ENCODE measurements around the gene THAP9. TPM values are rescaled to one million over a fixed set of nuclear protein-coding genes. Genes with fewer than 3 reads are reported as not detected.

THAP9 gene
- polyA plus RNA-seq, 1 of the 3 experiments (the other 2 are of a cell fraction): 1.5 TPM

GRCh38 chr4:82965763-82966162, 65.2 kb downstream of the THAP9 start:
- no peaks in the 10 kb centered on the region for H3K9me3 ChIP-seq
- H3K4me3 ChIP-seq (ENCODE audit: low read depth in 2 of 2, low read length in 1 of 2): no peak overlapping the region
- H2AFZ ChIP-seq (ENCODE audit: low read depth): no peak overlapping the region
- no peak overlapping the region for H3K27ac ChIP-seq (ENCODE audit: low read depth in 2 of 2, low read length in 1 of 2)
- ChIA-PET POLR2A (no interaction called here), CTCF (interaction anchor here (1.0 to 1.5 kb wide), 2 partner anchors 8 to 12 kb away, joined by 3 read pairs; no protein-coding TSS in a partner anchor)
- H4K20me1 ChIP-seq (ENCODE audit: insufficient read depth): no peaks in the 10 kb centered on the region
- H3K27me3 ChIP-seq (ENCODE audit: insufficient read depth): no peaks in the 10 kb centered on the region
- peaks cover 20 to 48% of the 10 kb centered on the region in 2 experiments for H3K36me3 ChIP-seq (replicated peaks in 1 of 2; ENCODE audit: control insufficient read depth in 1 of 2, insufficient read depth in 2 of 2, low read length in 1 of 2)
- no peak overlapping the region for H3K9ac ChIP-seq
- no peaks in the 10 kb centered on the region for H3K4me1 ChIP-seq (ENCODE audit: control insufficient read depth in 1 of 2, insufficient read depth in 2 of 2, low read depth in 1 of 2, low read length in 1 of 2)
- DNase-seq: no peak
- TF ChIP-seq POLR2AphosphoS5 (IDR thresholded peaks at IDR 0.05; ENCODE audit: low read depth, low read length): no peak
- TF ChIP-seq MAX (IDR thresholded peaks at IDR 0.05; ENCODE audit: low read depth): no peak
- TF ChIP-seq MXI1 (IDR thresholded peaks at IDR 0.05; ENCODE audit: low read depth, low read length): no peak
- no peak for TF ChIP-seq USF2 (IDR thresholded peaks at IDR 0.05; ENCODE audit: borderline replicate concordance, low read depth, low read length)
- no peak for TF ChIP-seq RCOR1 (IDR thresholded peaks at IDR 0.05; ENCODE audit: low read length)
- TF ChIP-seq EP300 (IDR thresholded peaks at IDR 0.05; ENCODE audit: borderline replicate concordance in 1 of 2, low read depth in 1 of 2, low read length in 1 of 2): no peak
- 94% methylated on average over 2 of the region's 2 CpGs for WGBS (ENCODE audit: low lambda C conversion rate)
- peaks cover 6% of the 10 kb centered on the region; the same call in 1 of the 2 replicates for H3K79me2 ChIP-seq (ENCODE audit: insufficient read depth)
- H3F3A ChIP-seq (replicated peaks; ENCODE audit: insufficient read depth): peaks cover 12% of the 10 kb centered on the region
- no peak overlapping the region for H3K4me2 ChIP-seq
- H3K9me2 ChIP-seq: no peaks in the 10 kb centered on the region

GRCh38 chr4:82968972-82969371, 68.4 kb downstream of the THAP9 start:
- Histone ChIP-seq H3K9ac (no peak overlapping the region), H4K20me1 (ENCODE audit: insufficient read depth) (no peaks in the 10 kb centered on the region), H3K79me2 (ENCODE audit: insufficient read depth) (no peaks in the 10 kb centered on the region), H3K4me3 (ENCODE audit: low read depth in 2 of 2, low read length in 1 of 2) (no peak overlapping the region), H2AFZ (ENCODE audit: low read depth) (no peak overlapping the region), H3F3A (replicated peaks; ENCODE audit: insufficient read depth) (no peaks in the 10 kb centered on the region), H3K36me3 (replicated peaks in 1 of 2; ENCODE audit: control insufficient read depth in 1 of 2, insufficient read depth in 2 of 2, low read length in 1 of 2) (peaks cover 20 to 24% of the 10 kb centered on the region in 2 experiments), H3K27ac (ENCODE audit: low read depth in 2 of 2, low read length in 1 of 2) (no peak overlapping the region), H3K9me2 (no peaks in the 10 kb centered on the region), H3K27me3 (ENCODE audit: insufficient read depth) (no peaks in the 10 kb centered on the region), H3K4me1 (ENCODE audit: control insufficient read depth in 1 of 2, insufficient read depth in 2 of 2, low read depth in 1 of 2, low read length in 1 of 2) (no peaks in the 10 kb centered on the region), H3K9me3 (no peaks in the 10 kb centered on the region), H3K4me2 (no peak overlapping the region)
- no peak for TF ChIP-seq MXI1 (IDR thresholded peaks at IDR 0.05; ENCODE audit: low read depth, low read length)
- TF ChIP-seq RAD21 (IDR thresholded peaks at IDR 0.05; ENCODE audit: low read length): no peak
- TF ChIP-seq IRF3 (IDR thresholded peaks at IDR 0.05; ENCODE audit: low read depth, low read length): no peak
- no peak for TF ChIP-seq POLR2AphosphoS5 (IDR thresholded peaks at IDR 0.05; ENCODE audit: low read depth, low read length)
- no peak for TF ChIP-seq FOSL2 (IDR thresholded peaks at IDR 0.05; ENCODE audit: borderline replicate concordance, low read depth)
- TF ChIP-seq CTCF (IDR thresholded peaks at IDR 0.05): no peak
- no peak for TF ChIP-seq ZBTB33 (IDR thresholded peaks at IDR 0.05; ENCODE audit: borderline replicate concordance, low read depth)
- no peak for TF ChIP-seq NFIC (IDR thresholded peaks at IDR 0.05; ENCODE audit: borderline replicate concordance)
- TF ChIP-seq FOXM1 (IDR thresholded peaks at IDR 0.05; ENCODE audit: low read depth): no peak
- no peak for TF ChIP-seq RFX5 (IDR thresholded peaks at IDR 0.05; ENCODE audit: low read length)
- no peak for TF ChIP-seq PBX3 (IDR thresholded peaks at IDR 0.05)
- TF ChIP-seq GABPA (IDR thresholded peaks at IDR 0.05; ENCODE audit: low read depth): no peak
- POLR2A ChIA-PET: no interaction called here
- WGBS (ENCODE audit: low lambda C conversion rate): 84% methylated on average over 4 of the region's 4 CpGs
- CTCF ChIA-PET: no interaction called here
- no peak for DNase-seq

Data from SK-N-SH (cell line).